Mucosa of stomach (tissue), 1 donor: Measurements from ENCODE around the gene MPZL2.

ENCODE experiments used
- H3K27me3 ChIP-seq: one replicate; pipeline ENCODE4 v1.7.0; 2013; ENCODE audit warnings: mild to moderate bottlenecking, low read length; ENCODE audit not compliant: control insufficient read depth, insufficient read depth
- H3K36me3 ChIP-seq: one replicate; pipeline ENCODE4 v1.7.0; 2013; ENCODE audit warnings: low read length; ENCODE audit not compliant: control insufficient read depth, insufficient read depth
- H3K4me1 ChIP-seq: one replicate; pipeline ENCODE4 v1.7.0; 2013; ENCODE audit warnings: mild to moderate bottlenecking, low read length; ENCODE audit not compliant: control insufficient read depth, insufficient read depth
- H3K4me3 ChIP-seq: one replicate; pipeline ENCODE4 v1.7.0; 2013; ENCODE audit warnings: low read length
- H3K9ac ChIP-seq: one replicate; pipeline ENCODE4 v1.7.0; 2013; ENCODE audit warnings: mild to moderate bottlenecking, low read length, moderate library complexity
- H3K9me3 ChIP-seq: one replicate; pipeline ENCODE4 v1.7.0; 2013; ENCODE audit warnings: mild to moderate bottlenecking, low read length, moderate library complexity; ENCODE audit not compliant: control insufficient read depth
- donor health status: Pancreatic carcinoma.

The MPZL2 gene

DNA sequence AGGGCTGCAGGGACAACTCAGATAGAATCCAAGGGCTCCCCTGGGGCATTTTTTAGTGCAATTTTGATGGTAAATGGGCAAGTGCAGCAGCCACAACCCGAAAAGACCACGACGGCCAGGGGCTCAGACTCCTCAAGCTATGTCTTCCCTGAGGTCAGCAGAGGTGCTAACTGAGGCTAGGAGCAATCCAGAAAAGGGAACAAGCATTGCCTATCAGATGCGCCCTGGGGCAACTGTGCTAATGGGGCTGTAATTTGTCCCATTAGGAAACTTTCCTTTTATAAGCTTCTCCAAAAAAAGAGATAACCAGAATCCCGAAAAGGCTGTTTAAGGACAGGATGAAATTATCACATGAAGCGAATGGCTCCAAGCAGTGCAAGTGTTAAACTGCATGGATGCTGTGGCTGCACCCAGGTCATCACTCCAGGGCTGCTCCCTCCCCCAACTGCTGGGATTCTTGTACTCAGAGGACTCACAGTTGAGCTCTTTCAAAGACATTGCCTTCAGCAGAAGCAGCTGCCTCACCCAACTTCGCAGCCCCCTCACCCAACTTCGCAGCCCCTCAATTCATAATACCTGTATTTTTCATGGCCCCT is 37.6 kb upstream of the MPZL2 start:
- Histone ChIP-seq H3K4me3 (no peak overlapping the region), H3K36me3 (no peaks in the 10 kb centered on the region), H3K27me3 (no peaks in the 10 kb centered on the region), H3K9ac (no peak overlapping the region), H3K9me3 (no peaks in the 10 kb centered on the region), H3K4me1 (no peaks in the 10 kb centered on the region)

DNA sequence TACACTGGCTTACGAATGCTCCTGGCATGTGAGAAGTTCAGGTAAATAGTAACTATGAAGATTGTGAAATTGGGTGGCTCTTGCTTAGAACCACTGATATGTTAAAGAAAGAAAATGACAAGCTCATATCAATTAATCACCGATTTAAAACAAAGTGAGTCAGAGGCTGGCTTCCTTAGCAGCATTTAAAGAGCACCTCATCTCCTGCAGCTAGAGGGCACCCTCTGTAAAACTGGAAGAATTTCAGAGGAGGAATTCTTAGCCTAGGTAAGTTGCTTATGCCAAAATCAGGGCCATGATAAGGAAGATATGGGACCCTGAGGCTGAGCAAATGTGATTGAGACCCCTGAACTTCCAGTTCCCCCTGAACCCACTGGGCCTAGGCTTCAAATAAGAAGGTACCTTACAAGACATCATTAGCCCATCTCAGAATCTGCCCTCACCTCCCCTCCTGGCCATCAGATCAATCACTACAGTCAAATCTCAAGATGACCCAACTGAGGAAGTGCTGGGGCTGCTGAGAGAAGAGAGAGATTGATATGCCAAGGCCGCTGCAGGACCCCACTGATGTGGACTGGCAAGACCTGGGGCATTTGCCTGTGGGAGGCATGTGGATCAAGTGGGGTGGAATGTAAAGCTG is 31.8 kb upstream of the MPZL2 start:
- Histone ChIP-seq H3K27me3 (peaks cover 3% of the 10 kb centered on the region), H3K4me1 (peaks cover 21% of the 10 kb centered on the region), H3K4me3 (no peak overlapping the region), H3K9me3 (no peaks in the 10 kb centered on the region), H3K9ac (no peak overlapping the region), H3K36me3 (no peaks in the 10 kb centered on the region)

DNA sequence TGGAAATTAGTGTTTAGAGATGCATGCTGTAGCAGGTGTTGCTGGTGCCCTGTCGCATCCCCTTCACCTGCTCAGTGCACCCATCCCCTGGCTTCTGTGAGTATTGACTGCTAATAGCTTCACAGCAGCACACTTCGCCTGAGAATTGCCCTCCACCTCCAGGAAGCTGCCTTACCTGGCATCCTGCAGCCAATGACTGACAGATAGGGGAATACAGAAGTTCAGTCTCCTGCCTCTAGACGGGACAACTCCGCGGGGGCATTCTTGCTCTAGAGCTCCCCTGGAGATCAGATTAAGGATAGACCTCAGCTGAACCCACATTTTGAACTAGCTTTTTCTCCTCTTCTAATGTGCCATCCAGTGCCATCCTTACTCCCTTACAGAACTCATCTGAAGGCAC is 31.1 kb upstream of the MPZL2 start:
- Histone ChIP-seq H3K36me3 (no peaks in the 10 kb centered on the region), H3K4me3 (no peak overlapping the region), H3K9me3 (no peaks in the 10 kb centered on the region), H3K4me1 (peaks cover 21% of the 10 kb centered on the region), H3K27me3 (peaks cover 3% of the 10 kb centered on the region), H3K9ac (no peak overlapping the region)

DNA sequence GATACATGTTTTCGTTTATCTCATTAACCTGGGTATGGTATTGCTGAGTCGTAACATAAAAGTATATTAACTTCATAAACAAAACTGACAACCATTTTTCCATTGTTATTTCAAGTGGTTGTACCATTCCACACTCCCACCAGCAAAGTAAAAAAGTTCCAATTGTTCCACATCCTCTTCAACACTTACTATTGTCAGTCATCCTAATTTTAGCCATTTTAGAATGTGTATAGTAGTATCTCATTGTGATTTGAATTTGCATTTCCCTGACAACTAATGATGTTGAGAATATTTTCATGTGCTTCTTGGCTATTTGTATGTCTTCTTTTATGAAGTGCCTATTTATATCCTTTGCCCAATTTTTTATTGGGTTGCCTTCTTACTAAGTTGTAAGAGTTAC is 30.0 kb upstream of the MPZL2 start:
- peaks cover 3% of the 10 kb centered on the region for H3K27me3 ChIP-seq
- no peak overlapping the region for H3K4me3 ChIP-seq
- no peaks in the 10 kb centered on the region for H3K36me3 ChIP-seq
- H3K9me3 ChIP-seq: no peaks in the 10 kb centered on the region
- no peak overlapping the region for H3K9ac ChIP-seq
- H3K4me1 ChIP-seq: peaks cover 21% of the 10 kb centered on the region

DNA sequence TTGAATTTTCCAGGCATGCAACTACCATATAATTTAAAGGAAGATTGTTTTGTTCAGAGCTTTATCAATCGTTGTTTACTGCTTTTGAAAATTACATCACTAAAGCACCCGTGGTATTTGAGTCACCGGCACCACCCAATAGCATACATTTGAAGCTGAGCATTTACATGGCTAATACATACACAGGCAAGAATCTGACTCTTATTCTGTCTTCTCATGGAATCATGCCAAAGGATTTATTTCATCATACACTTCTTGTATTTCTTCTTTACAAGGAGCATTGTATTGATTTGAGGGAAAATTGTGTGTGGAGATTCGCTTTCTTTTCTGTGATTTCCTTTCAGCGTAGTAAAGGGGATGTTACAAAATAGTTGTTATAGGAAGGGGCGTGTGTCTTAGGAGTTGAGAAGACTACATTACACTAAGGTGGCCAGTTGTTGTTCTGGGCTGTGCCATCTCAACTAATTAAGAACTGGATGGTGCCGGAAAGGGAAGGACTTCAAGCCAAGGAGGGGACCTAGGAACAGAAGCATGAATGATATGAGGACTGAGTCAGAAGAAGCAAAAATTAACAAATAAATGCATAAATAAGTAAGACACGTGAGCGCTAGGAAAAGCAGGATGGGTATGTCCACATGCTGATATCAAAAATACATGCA is 27.5 kb upstream of the MPZL2 start:
- Histone ChIP-seq H3K36me3 (no peaks in the 10 kb centered on the region), H3K9ac (no peak overlapping the region), H3K9me3 (no peaks in the 10 kb centered on the region), H3K4me3 (peak overlapping the region; percentile 26), H3K4me1 (peaks cover 21% of the 10 kb centered on the region), H3K27me3 (peaks cover 3% of the 10 kb centered on the region)

DNA sequence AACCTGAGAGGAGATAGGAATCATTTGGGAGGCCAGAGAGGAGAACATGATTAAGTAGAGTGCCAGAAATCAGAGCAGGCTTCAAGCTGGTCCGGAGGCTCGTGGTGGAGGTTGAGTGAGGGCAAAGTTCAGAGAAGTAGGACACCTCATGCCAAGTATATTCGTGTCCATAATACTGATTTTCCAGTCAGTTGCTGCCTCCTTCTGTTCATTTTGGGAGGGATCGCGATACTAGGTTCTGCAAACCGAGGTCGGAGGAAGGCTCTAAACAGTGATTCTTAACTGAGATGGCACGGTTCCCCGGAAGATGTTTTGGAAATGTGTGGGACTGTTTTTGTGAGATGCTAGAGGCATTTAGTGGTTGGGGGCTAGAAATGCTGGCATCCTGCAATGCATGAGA is 26.8 kb upstream of the MPZL2 start:
- Histone ChIP-seq H3K4me1 (peaks cover 15% of the 10 kb centered on the region), H3K9ac (no peak overlapping the region), H3K27me3 (peaks cover 3% of the 10 kb centered on the region), H3K4me3 (no peak overlapping the region), H3K9me3 (no peaks in the 10 kb centered on the region), H3K36me3 (no peaks in the 10 kb centered on the region)

DNA sequence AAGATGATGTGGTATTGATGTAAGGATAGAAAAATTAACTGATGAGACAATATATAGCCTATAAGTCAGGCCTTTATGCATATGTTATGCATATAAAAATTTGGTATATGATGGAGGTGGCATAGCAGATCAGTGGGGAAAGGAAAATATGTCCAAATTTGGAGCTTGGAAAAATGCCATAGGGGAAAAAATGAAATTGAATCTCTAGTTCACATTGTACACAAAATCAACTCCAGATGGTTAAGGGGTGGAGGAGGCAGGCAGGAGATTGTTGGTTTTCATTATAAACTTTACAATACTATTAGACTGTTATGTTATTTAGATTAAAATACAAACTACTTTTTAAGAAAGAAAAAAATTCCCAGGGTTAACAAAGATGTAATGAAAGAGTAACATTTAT is 25.3 kb upstream of the MPZL2 start:
- no peak overlapping the region for H3K4me3 ChIP-seq
- H3K27me3 ChIP-seq: no peaks in the 10 kb centered on the region
- H3K9me3 ChIP-seq: no peaks in the 10 kb centered on the region
- peaks cover 7% of the 10 kb centered on the region for H3K4me1 ChIP-seq
- no peaks in the 10 kb centered on the region for H3K36me3 ChIP-seq
- no peak overlapping the region for H3K9ac ChIP-seq

DNA sequence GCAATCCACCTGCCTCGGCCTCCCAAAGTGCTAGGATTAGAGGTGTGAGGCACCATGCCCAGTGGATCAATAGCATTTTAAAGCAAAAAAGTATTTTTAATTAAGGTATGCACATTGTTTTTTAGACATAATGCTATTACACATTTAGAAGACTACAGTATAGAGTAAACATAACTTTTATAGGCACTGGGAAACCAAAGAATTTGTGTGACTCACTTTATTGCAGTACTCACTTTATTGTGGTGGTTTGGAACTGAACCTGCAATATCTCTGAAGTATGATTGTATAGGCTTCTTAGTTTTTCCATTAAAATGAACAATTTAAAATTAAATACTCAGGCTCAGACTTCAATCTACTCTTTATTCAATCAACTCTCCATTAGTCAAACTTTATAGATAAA is 22.9 kb upstream of the MPZL2 start:
- no peaks in the 10 kb centered on the region for H3K9me3 ChIP-seq
- H3K27me3 ChIP-seq: no peaks in the 10 kb centered on the region
- H3K36me3 ChIP-seq: no peaks in the 10 kb centered on the region
- no peak overlapping the region for H3K9ac ChIP-seq
- H3K4me1 ChIP-seq: peaks cover 6% of the 10 kb centered on the region
- no peak overlapping the region for H3K4me3 ChIP-seq

DNA sequence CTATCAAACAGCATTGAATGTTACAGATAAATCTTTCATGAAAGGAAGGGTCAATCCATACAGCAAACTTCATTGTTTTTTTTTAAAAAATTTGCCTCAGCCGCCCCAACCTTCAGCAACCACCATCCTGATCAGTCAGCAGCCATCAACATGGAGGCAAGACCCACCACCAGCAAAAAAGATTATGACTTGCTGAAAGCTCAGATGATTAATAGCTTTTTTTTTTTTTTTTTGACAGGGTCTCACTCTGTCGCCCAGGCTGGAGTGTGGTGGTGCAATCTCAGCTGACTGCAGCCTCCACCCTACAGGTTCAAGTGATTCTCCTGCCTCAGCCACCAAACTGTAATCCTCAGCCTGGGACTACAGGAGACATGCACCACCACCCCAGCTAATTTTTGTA is 22.4 kb upstream of the MPZL2 start:
- peaks cover 2% of the 10 kb centered on the region for H3K4me1 ChIP-seq
- no peaks in the 10 kb centered on the region for H3K36me3 ChIP-seq
- no peaks in the 10 kb centered on the region for H3K9me3 ChIP-seq
- H3K27me3 ChIP-seq: no peaks in the 10 kb centered on the region
- H3K4me3 ChIP-seq: no peak overlapping the region
- no peak overlapping the region for H3K9ac ChIP-seq

DNA sequence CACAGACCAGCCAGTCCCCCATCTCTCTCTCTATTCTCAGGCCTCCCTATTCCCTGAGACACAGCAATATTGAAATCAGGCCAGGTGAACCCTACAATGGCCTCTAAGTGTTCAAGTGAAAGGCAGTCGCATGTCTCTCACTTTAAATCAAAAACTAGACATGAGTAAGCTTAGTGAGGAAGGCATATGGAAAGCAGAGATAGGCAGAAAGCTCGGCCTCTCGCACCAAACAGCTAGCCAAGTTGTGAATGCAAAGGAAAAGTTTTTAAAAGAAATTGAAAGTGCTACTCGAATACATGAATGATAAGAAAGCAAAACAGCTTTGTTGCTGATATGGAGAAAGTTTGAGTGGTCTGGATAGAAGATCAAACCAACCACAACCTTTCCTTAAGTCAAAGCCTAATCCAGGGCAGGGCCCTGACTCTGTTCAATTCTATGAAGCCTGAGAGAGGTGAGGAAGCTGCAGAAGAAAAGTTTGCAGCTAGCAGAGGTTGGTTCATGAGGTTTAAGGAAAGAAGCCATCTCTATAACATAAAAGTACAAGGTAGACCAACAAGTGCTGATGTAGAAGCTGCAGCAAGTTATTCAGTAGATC is 19.8 kb upstream of the MPZL2 start:
- Histone ChIP-seq H3K9me3 (no peaks in the 10 kb centered on the region), H3K36me3 (no peaks in the 10 kb centered on the region), H3K4me3 (no peak overlapping the region), H3K4me1 (no peaks in the 10 kb centered on the region), H3K9ac (no peak overlapping the region), H3K27me3 (no peaks in the 10 kb centered on the region)

DNA sequence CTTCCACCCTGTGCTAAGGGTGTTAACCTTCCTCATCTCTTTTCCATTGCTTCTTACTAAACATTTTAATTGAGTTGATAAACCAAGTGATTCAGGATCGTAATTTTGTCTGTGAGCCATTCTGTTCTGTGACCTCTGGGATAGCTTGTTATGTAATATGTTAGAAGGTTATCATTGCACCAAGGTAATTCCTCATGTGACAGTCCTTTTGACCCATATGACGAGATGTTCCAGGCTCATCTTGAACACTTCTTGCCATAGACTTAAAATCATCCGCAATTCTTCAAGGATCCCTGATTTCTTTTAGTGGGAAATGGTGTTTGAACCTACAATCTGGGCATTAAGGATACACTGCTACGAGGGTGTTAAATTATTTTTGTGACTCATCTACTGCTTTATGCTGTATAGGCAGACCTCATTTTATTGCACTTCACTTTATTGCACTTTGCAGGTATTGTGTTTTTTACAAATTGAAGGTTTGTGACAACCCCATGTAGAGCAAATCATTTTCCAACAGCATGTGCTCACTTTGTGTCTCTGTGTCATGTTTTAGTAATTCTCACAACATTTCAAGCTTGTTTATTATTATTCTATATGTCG is 19.0 kb upstream of the MPZL2 start:
- H3K9ac ChIP-seq: no peak overlapping the region
- H3K4me3 ChIP-seq: no peak overlapping the region
- H3K4me1 ChIP-seq: no peaks in the 10 kb centered on the region

DNA sequence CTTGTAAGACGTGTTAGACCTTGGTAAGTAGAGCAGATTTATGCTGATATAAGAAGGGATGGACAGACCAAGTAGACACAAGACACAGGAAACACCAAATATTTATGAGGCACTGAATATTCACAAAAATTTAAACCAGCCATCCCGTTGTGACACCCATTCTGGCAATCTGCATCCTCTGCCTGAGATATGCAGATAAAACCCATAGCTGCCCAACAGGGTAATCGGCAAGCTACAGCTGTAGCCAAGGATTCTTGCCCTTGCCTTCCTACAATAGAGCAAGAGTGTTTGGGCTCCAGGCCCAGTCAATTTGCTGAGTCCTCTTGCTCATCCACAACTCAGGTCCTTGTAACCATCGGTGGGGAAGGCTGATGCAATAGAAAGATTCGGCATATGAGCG is 18.5 kb upstream of the MPZL2 start:
- peaks cover under 1% of the 10 kb centered on the region for H3K4me1 ChIP-seq
- H3K9me3 ChIP-seq: no peaks in the 10 kb centered on the region
- no peak overlapping the region for H3K9ac ChIP-seq
- H3K36me3 ChIP-seq: no peaks in the 10 kb centered on the region
- no peaks in the 10 kb centered on the region for H3K27me3 ChIP-seq
- H3K4me3 ChIP-seq: no peak overlapping the region

More for the DNA sequence above, 19.0 kb upstream of the MPZL2 start:
- Histone ChIP-seq H3K9me3 (no peaks in the 10 kb centered on the region), H3K36me3 (no peaks in the 10 kb centered on the region), H3K27me3 (no peaks in the 10 kb centered on the region)
